Epithelial cell of proximal tubule (primary cell): ENCODE measurements around the gene GPD1L. TPM values are rescaled to one million over a fixed set of nuclear protein-coding genes. Genes with fewer than 3 reads are reported as not detected.
"Not testable (repeated sequence)": the region's sequence is repeated elsewhere in the genome, so short reads cannot be mapped to it uniquely, and the experiment has no call there.

Experiments
- DNase-seq: peaks from one replicate; pipeline ENCODE4 v3.0.0-alpha.2; 2011; ENCODE audit warnings: low read depth
- H3K4me3 ChIP-seq: 2 replicates; pipeline ENCODE4 v1.5.1; 2011; ENCODE audit warnings: low read depth, mild to moderate bottlenecking, low read length
- total RNA-seq: library from RNA; depleted of rRNA; stranded (reverse); fragments of >200 nt; gene quantifications from 2 replicates; pipeline ENCODE4 v1.2.3, GENCODE V29; 2015
- TF ChIP-seq, protein P1 (sequence below): conservative IDR thresholded peaks from 2 replicates; pipeline ENCODE4 v1.5.1; 2012; ENCODE audit warnings: low read depth, mild to moderate bottlenecking, low read length

Gene GPD1L
- total RNA-seq, 1 donor from 2014 or later, result 5.8 TPM

DNA sequence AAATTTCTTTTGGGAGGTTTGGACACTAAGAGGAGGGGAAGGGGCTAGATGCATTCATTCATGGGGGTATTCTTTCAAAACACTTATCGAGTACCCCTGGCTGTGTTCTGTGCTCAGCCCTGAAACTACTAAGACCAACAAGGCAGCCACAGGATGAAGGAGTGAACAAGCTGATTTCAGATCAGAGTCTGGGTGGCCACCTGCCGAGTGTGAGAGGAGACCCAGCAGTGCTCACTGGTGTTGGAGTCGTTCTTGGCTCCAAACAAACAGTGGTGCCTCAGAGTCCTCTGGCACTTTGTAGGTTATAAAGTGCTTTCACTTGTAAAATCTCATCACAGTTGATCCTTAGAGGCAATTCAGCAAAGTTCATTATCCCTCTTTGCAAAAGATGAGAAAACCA lies 83.3 kb downstream of the GPD1L start:
- H3K4me3 ChIP-seq, result no peak overlapping the region
- DNase-seq, result no peak
- TF ChIP-seq, protein P1, sequence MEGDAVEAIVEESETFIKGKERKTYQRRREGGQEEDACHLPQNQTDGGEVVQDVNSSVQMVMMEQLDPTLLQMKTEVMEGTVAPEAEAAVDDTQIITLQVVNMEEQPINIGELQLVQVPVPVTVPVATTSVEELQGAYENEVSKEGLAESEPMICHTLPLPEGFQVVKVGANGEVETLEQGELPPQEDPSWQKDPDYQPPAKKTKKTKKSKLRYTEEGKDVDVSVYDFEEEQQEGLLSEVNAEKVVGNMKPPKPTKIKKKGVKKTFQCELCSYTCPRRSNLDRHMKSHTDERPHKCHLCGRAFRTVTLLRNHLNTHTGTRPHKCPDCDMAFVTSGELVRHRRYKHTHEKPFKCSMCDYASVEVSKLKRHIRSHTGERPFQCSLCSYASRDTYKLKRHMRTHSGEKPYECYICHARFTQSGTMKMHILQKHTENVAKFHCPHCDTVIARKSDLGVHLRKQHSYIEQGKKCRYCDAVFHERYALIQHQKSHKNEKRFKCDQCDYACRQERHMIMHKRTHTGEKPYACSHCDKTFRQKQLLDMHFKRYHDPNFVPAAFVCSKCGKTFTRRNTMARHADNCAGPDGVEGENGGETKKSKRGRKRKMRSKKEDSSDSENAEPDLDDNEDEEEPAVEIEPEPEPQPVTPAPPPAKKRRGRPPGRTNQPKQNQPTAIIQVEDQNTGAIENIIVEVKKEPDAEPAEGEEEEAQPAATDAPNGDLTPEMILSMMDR, result no peak

DNA sequence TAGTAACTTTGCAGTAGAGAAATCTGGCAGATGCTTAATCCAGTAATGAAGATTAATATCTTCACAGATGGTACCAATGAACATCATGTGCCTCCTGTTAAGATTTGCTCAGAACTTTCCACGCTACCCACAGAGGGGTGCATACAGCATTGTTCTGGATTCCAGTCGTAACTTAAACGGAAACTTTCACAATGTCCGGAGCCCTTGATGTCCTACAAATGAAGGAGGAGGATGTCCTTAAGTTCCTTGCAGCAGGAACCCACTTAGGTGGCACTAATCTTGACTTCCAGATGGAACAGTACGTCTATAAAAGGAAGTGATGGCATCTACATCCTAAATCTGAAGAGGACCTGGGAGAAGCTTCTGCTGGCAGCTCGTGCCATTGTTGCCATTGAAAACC lies 84.1 kb downstream of the GPD1L start:
- not testable (repeated sequence) for H3K4me3 ChIP-seq, DNase-seq

DNA sequence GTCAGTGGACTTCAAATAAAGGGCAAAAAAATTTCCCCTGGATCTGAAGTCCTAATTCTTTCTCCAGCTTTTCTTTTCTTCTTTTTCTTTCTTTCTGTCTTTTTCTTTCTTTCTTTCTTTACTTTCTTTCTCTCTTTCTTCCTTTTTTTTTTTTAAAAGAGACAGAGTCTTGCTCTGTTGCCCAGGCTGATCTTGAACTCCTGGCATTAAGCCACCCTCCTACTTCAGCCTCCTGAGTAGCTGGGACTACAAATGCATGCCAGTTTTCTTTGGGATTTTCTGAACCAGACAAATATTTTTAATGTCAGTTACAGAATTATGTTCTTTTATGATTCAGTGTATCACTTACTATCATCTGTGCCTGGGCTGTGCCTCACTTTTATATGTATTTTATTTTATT lies 86.7 kb downstream of the GPD1L start:
- TF ChIP-seq, protein P1, result no peak
- H3K4me3 ChIP-seq, result no peak overlapping the region
- no peak for DNase-seq

DNA sequence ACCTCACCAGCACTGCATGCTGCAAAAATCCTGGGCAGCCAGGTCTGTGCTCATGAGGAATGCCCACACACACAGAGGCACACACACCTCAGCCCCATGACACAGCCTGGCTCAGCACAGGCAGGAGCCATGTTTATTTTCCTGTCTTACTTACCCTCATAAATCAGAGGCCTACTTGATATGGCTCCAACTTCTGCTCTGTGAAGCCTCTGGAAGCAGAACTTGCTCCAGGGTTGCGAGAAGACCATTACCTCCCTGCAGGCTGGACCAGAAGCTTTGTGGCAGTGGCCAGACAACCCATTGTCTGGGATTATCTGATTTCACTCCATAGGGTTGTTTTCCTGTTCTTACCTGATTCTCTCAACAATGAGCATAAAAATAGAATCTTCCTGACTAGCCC lies 88.2 kb downstream of the GPD1L start:
- no peak for DNase-seq
- TF ChIP-seq, protein P1, result no peak
- H3K4me3 ChIP-seq, result no peak overlapping the region

DNA sequence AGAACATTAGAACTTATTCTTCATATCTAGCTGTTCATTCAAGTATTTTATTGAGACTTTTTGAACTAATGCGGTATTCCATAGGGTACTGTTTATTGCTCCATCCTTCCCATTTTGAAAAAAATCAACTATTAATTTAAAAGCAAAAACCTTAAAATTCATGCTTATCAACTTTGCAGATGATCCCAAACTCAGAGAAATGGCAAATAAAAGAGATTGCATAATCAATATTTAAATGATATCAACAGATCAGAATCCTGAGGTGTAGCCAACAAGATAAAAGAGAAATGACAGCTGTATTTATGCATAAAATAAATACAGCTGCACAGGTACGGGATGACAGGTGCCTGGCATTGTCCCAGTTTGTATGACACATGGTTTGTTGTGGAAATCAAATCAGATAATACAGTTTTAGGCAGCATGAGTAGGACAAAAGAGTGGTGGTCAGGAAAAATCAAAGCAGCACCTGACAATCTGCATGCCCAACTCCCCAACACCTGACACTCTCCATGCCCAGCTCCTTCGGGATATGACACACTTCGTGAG lies 89.6 kb downstream of the GPD1L start:
- H3K4me3 ChIP-seq, result no peak overlapping the region
- no peak for DNase-seq
- TF ChIP-seq, protein P1, result no peak

DNA sequence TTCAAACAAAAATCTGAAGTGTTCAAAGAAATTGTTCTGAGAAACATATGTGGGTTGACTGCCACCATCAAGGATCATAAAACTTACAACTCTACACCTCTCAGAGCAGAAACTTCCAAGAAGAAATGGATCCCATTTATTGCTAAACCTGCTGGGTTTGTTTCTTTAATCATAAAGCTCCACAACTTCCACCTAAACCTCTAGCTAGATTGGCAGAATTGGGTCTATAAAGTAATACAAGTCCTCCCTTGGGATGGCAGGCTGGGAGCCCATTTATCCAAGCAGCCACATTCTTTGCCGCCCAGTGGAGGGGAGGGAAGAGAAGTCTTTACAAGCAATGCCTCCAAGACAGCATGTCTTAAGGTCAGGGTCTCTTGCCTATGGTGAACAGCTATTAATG lies 91.6 kb downstream of the GPD1L start:
- TF ChIP-seq, protein P1, result no peak
- H3K4me3 ChIP-seq, result no peak overlapping the region
- DNase-seq, result no peak

DNA sequence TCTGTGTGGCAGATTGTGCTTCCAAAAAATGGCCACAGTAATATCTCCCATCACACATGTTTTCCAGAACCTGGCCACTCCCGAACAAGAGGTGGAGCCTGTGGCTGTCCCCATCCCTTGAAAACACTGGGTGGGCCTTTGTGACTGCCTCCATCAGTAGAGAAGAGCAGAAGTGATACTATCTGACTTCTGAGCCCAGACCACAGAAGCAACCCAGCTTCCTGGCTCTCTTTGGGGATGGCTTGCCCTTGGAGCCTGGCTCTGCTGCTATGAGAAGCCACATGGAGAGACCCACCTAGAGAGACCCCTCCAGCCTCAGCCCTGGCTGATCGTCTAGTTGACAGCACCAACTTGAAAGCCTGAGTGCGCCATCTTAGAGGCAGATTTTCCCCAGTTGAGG lies 92.3 kb downstream of the GPD1L start:
- DNase-seq, result no peak
- TF ChIP-seq, protein P1, result no peak
- H3K4me3 ChIP-seq, result no peak overlapping the region
